Activated CD8-positive, alpha-beta T cell treated with anti-CD3 and anti-CD28 coated beads, Interleukin-2, amount 10 ng/mL, durations not matched to agents 7 days and 5 days (primary cell): ENCODE results near the gene YKT6. TPM values are rescaled to one million over a fixed set of nuclear protein-coding genes. Genes with fewer than 3 reads are reported as not detected.
A peak's percentile ranks its signal among the peaks of the same experiment; 100 is the strongest.

ENCODE experiments used
- ATAC-seq: fragments of 150-1000 bp; cut with Tn5 transposase; one replicate; pipeline ENCODE4 v1.10.0; 2021; ENCODE audit warnings: moderate library complexity
- CTCF ChIA-PET: fragments of 350-600 bp; sonication (Branson Sonifier 250); formaldehyde crosslinking; loops from one replicate; lab custom pipeline; 2021; ENCODE audit warnings: antibody characterized with exemption; lab: Charles Lee
- POLR2A ChIA-PET: fragments of 350-600 bp; sonication (Branson Sonifier 250); formaldehyde crosslinking; loops from one replicate; lab custom pipeline; 2021; ENCODE audit warnings: antibody characterized with exemption; lab: Charles Lee
- DNase-seq: peaks from one replicate; pipeline ENCODE4 v3.0.0-alpha.2; 2020
- H3K27ac Mint-ChIP-seq: one replicate; pipeline ENCODE4 v1.8.0; 2021; ENCODE audit warnings: mild to moderate bottlenecking, mixed read lengths
- H3K27me3 Mint-ChIP-seq: one replicate; pipeline ENCODE4 v1.8.0; 2021; ENCODE audit warnings: low read depth, mixed read lengths
- H3K36me3 Mint-ChIP-seq: one replicate; pipeline ENCODE4 v1.8.0; 2021; ENCODE audit warnings: low read depth, mixed read lengths
- H3K4me1 Mint-ChIP-seq: one replicate; pipeline ENCODE4 v1.8.0; 2021; ENCODE audit warnings: low read depth, mixed read lengths
- H3K4me3 Mint-ChIP-seq: one replicate; pipeline ENCODE4 v1.8.0; 2021; ENCODE audit warnings: mild to moderate bottlenecking, mixed read lengths
- H3K9me3 Mint-ChIP-seq: one replicate; pipeline ENCODE4 v1.8.0; 2022; ENCODE audit warnings: mixed read lengths; ENCODE audit not compliant: insufficient read depth
- total RNA-seq, 2 experiments: library from RNA; stranded (reverse); gene quantifications; one replicate each; pipeline ENCODE4 v1.2.3, GENCODE V29; 2021

Gene YKT6
- total RNA-seq, 2 experiments from 2014 or later = 64.5 to 70.2 TPM

GRCh38 chr7:44188480-44189225, 12.1 kb upstream of the YKT6 start:
- ChIA-PET CTCF (no interaction called here), POLR2A (no interaction called here)
- ATAC-seq = no peak
- Mint-ChIP-seq H3K9me3 (no peaks in the 10 kb centered on the region), H3K27ac (no peak overlapping the region), H3K4me1 (no peaks in the 10 kb centered on the region), H3K36me3 (no peaks in the 10 kb centered on the region), H3K27me3 (peaks cover 6% of the 10 kb centered on the region), H3K4me3 (no peak overlapping the region)
- DNase-seq = no peak

GRCh38 chr7:44189286-44189992, 11.3 kb upstream of the YKT6 start, which contains the start of gene GCK:
TSS of gene GCK (minus strand) at chr7:44189439. CDS start at chr7:44188953, 486 bp downstream.
- CTCF ChIA-PET = no interaction called here
- DNase-seq (no peak), ATAC-seq (no peak)
- Mint-ChIP-seq H3K27ac (no peak within 1 kb of the TSS), H3K27me3 (peaks cover 6% of the 10 kb centered on the region), H3K4me3 (no peak within 1 kb of the TSS), H3K4me1 (peaks cover 2% of the 10 kb centered on the region), H3K36me3 (no peaks in the 10 kb centered on the region), H3K9me3 (no peaks in the 10 kb centered on the region)
- POLR2A ChIA-PET = no interaction called here

- ATAC-seq = no peak
- no peak overlapping the region for H3K27ac Mint-ChIP-seq
- H3K4me1 Mint-ChIP-seq = peaks cover 2% of the 10 kb centered on the region
Observed at GRCh38 chr7:44189993-44190872, 10.5 kb upstream of the YKT6 start.

GRCh38 chr7:44191171-44191570, 9.6 kb upstream of the YKT6 start:
- DNase-seq (no peak), ATAC-seq (no peak)
- peaks cover 6% of the 10 kb centered on the region for H3K27me3 Mint-ChIP-seq
- peaks cover 7% of the 10 kb centered on the region for H3K4me1 Mint-ChIP-seq
- POLR2A ChIA-PET = no interaction called here
- no peaks in the 10 kb centered on the region for H3K9me3 Mint-ChIP-seq
- H3K4me3 Mint-ChIP-seq = no peak overlapping the region
- H3K27ac Mint-ChIP-seq = no peak overlapping the region
- no peaks in the 10 kb centered on the region for H3K36me3 Mint-ChIP-seq
- CTCF ChIA-PET = no interaction called here

More at GRCh38 chr7:44189993-44190872, 10.5 kb upstream of the YKT6 start:
- H3K9me3 Mint-ChIP-seq = no peaks in the 10 kb centered on the region
- CTCF ChIA-PET = no interaction called here
- DNase-seq = no peak
- POLR2A ChIA-PET = no interaction called here
- peaks cover 6% of the 10 kb centered on the region for H3K27me3 Mint-ChIP-seq
- H3K36me3 Mint-ChIP-seq = no peaks in the 10 kb centered on the region
- no peak overlapping the region for H3K4me3 Mint-ChIP-seq

- Mint-ChIP-seq H3K36me3 (no peaks in the 10 kb centered on the region), H3K9me3 (no peaks in the 10 kb centered on the region), H3K4me1 (peaks cover 11% of the 10 kb centered on the region), H3K27ac (no peak overlapping the region), H3K4me3 (no peak overlapping the region), H3K27me3 (peaks cover 6% of the 10 kb centered on the region)
- POLR2A ChIA-PET = no interaction called here
- DNase-seq (no peak), ATAC-seq (no peak)
- CTCF ChIA-PET = no interaction called here
Observed at GRCh38 chr7:44193011-44193802, 7.6 kb upstream of the YKT6 start.

- no peak overlapping the region for H3K4me3 Mint-ChIP-seq
- POLR2A ChIA-PET = no interaction called here
- DNase-seq (no peak), ATAC-seq (no peak)
- CTCF ChIA-PET = no interaction called here
- H3K27me3 Mint-ChIP-seq = peaks cover 6% of the 10 kb centered on the region
- H3K27ac Mint-ChIP-seq = no peak overlapping the region
- no peaks in the 10 kb centered on the region for H3K36me3 Mint-ChIP-seq
- H3K9me3 Mint-ChIP-seq = no peaks in the 10 kb centered on the region
- H3K4me1 Mint-ChIP-seq = peaks cover 11% of the 10 kb centered on the region
Observed at GRCh38 chr7:44194069-44194468, 6.7 kb upstream of the YKT6 start.

GRCh38 chr7:44194562-44195145, 6.1 kb upstream of the YKT6 start:
- Mint-ChIP-seq H3K36me3 (no peaks in the 10 kb centered on the region), H3K4me3 (no peak overlapping the region), H3K27ac (no peak overlapping the region), H3K27me3 (peaks cover 6% of the 10 kb centered on the region), H3K9me3 (no peaks in the 10 kb centered on the region), H3K4me1 (peaks cover 11% of the 10 kb centered on the region)
- DNase-seq (no peak), ATAC-seq (no peak)
- ChIA-PET POLR2A (interaction anchor here (0.6 kb wide), 1 partner anchor 22 kb away, joined by 3 read pairs; no protein-coding TSS in a partner anchor), CTCF (no interaction called here)

DNA sequence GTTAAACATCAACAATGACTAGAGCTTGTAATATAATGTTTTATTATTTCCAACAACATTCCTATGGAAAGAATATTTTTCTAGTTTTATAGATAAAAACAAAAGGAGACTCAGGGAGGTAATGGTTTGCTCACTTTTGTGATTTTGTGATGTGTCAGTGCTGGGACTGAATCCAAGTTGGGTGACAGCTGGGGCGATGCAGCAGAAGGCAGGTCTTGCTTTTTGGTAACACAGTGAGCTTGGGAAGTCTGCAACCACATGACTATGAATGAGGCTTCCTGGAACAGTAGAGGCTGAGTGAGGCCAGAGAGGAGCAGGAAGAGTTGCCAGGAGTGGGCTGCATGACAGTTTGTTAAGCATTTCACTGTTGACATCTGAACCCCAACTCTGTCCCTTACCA, 4.9 kb upstream of the YKT6 start:
- Mint-ChIP-seq H3K27ac (no peak overlapping the region), H3K27me3 (peaks cover 2% of the 10 kb centered on the region), H3K9me3 (no peaks in the 10 kb centered on the region), H3K4me3 (no peak overlapping the region), H3K36me3 (peaks cover 3% of the 10 kb centered on the region), H3K4me1 (peaks cover 14% of the 10 kb centered on the region)
- ChIA-PET POLR2A (no interaction called here), CTCF (interaction anchor here (0.6 to 1.7 kb wide), 10 partner anchors 9 to 176 kb away, joined by 3 to 8 read pairs (median 4); no protein-coding TSS in a partner anchor)
- DNase-seq = no peak
- ATAC-seq = no peak

DNA sequence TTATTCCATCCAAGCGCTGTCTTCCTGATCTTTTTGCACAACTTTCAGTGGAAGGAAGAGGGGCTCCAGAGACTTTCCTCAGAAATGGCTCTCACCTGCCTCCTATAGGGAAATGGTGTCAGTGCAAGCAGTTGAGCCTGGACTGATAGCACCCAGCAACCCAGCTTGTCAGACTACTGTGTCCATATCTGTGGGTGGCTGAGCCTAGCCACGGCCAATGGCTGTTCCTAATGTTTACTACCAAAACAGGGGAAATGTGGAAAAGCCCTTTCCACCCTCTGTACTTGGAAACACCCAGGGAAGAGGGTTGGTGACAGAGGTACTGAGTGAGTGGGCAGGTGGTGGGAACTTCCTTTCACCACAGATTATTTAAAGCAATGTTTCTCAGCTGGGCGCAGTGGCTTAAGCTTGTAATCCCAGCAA, 4.3 kb upstream of the YKT6 start:
- CTCF ChIA-PET = interaction anchor here (0.6 to 1.8 kb wide), 12 partner anchors 10 to 177 kb away, joined by 3 to 8 read pairs (median 4); no protein-coding TSS in a partner anchor
- peak overlapping the region; percentile 30 for H3K27ac Mint-ChIP-seq
- POLR2A ChIA-PET = no interaction called here

GRCh38 chr7:44197474-44197873, 3.3 kb upstream of the YKT6 start:
- H3K9me3 Mint-ChIP-seq = no peaks in the 10 kb centered on the region
- ChIA-PET POLR2A (no interaction called here), CTCF (interaction anchor here (0.7 to 1.8 kb wide), 5 partner anchors 15 to 125 kb away, joined by 3 to 8 read pairs (median 3); no protein-coding TSS in a partner anchor)
- ATAC-seq (no peak), DNase-seq (no peak)
- H3K4me1 Mint-ChIP-seq = peaks cover 26% of the 10 kb centered on the region
- H3K27me3 Mint-ChIP-seq = peaks cover 2% of the 10 kb centered on the region
- no peak overlapping the region for H3K27ac Mint-ChIP-seq
- H3K36me3 Mint-ChIP-seq = peaks cover 3% of the 10 kb centered on the region
- H3K4me3 Mint-ChIP-seq = no peak overlapping the region

More for the DNA sequence above, 4.3 kb upstream of the YKT6 start:
- no peak for ATAC-seq
- Mint-ChIP-seq H3K4me1 (peaks cover 16% of the 10 kb centered on the region), H3K9me3 (no peaks in the 10 kb centered on the region), H3K36me3 (peaks cover 3% of the 10 kb centered on the region), H3K27me3 (peaks cover 2% of the 10 kb centered on the region), H3K4me3 (no peak overlapping the region)
- peak; percentile 65 for DNase-seq
